K562 (cell line): ENCODE results near the gene CRYZL1.

Experiments used
- CEBPB ChIP-seq: fragments of 450-650 bp; IDR thresholded peaks from 2 replicates; pipeline ENCODE4 v1.6.1; 2016; ENCODE audit warnings: missing genetic modification characterization, missing compliant biosample characterization
- EP300 ChIP-seq: IDR thresholded peaks from 2 replicates; pipeline ENCODE4 v1.6.1; 2012; ENCODE audit warnings: low read length, improper control_type of control experiment
- SETDB1 ChIP-seq: IDR thresholded peaks from one replicate; pipeline ENCODE4 v1.6.1; 2012; ENCODE audit warnings: low read length, control low read depth, inconsistent platforms
- STAT6 ChIP-seq: sonication (generic); formaldehyde crosslinking; IDR thresholded peaks from 2 replicates; pipeline ENCODE4 v1.8.1; 2023; ENCODE audit warnings: mild to moderate bottlenecking, missing genetic modification reagents
- TBP ChIP-seq: optimal IDR thresholded peaks from 2 replicates; pipeline ENCODE3; 2011; ENCODE audit warnings: low read depth, low read length, improper control_type of control experiment
- ZNF717 ChIP-seq: fragments of 250-450 bp; sonication (Bioruptor Pico); IDR thresholded peaks from 2 replicates; pipeline ENCODE4 v1.5.0; 2021

- TF ChIP-seq STAT6 (CRISPR knock-in tag) (no peak), EP300 (no peak), ZNF717 (CRISPR knock-in tag) (no peak), TBP (no peak), CEBPB (no peak), SETDB1 (no peak)
Measured at GRCh38 chr21:33680870-33681269, 39.3 kb upstream of the CRYZL1 start.
